CD4-positive, alpha-beta T cell treated with Interleukin-17A for 4 hours (primary cell): ENCODE results near the gene BARX2.

ENCODE experiments used
- DNase-seq: peaks from one replicate; pipeline ENCODE4 v3.0.0-alpha.2; 2020; ENCODE audit warnings: mixed read lengths

BARX2 gene

GRCh38 chr11:129404731-129405130, 29.1 kb downstream of the BARX2 start:
- DNase-seq: no peak

GRCh38 chr11:129408865-129409444, 33.3 kb downstream of the BARX2 start:
- DNase-seq: no peak

GRCh38 chr11:129410395-129410960, 34.8 kb downstream of the BARX2 start:
- DNase-seq: no peak

- DNase-seq: no peak
Measured at GRCh38 chr11:129412494-129412893, 36.8 kb downstream of the BARX2 start.

- no peak for DNase-seq
Measured at GRCh38 chr11:129414144-129414872, 38.7 kb downstream of the BARX2 start.

- DNase-seq: no peak
Measured at GRCh38 chr11:129416080-129416820, 40.6 kb downstream of the BARX2 start.

GRCh38 chr11:129417458-129417857, 41.8 kb downstream of the BARX2 start:
- DNase-seq: no peak

- DNase-seq: no peak
Measured at GRCh38 chr11:129418039-129418438, 42.4 kb downstream of the BARX2 start.

GRCh38 chr11:129419386-129419785, 43.7 kb downstream of the BARX2 start:
- DNase-seq: no peak

GRCh38 chr11:129423426-129423825, 47.8 kb downstream of the BARX2 start:
- DNase-seq: no peak

- no peak for DNase-seq
Measured at GRCh38 chr11:129425214-129425613, 49.6 kb downstream of the BARX2 start.

- no peak for DNase-seq
Measured at GRCh38 chr11:129426038-129426437, 50.4 kb downstream of the BARX2 start.

GRCh38 chr11:129426776-129427175, 51.1 kb downstream of the BARX2 start:
- no peak for DNase-seq

- no peak for DNase-seq
Measured at GRCh38 chr11:129427376-129427775, 51.7 kb downstream of the BARX2 start.

GRCh38 chr11:129427816-129428406, 52.3 kb downstream of the BARX2 start:
- DNase-seq: no peak

- DNase-seq: no peak
Measured at GRCh38 chr11:129428557-129428956, 52.9 kb downstream of the BARX2 start.

GRCh38 chr11:129434641-129435498, 59.2 kb downstream of the BARX2 start:
- DNase-seq: no peak

GRCh38 chr11:129435499-129436245, 60.0 kb downstream of the BARX2 start:
- no peak for DNase-seq

- no peak for DNase-seq
Measured at GRCh38 chr11:129436573-129436972, 60.9 kb downstream of the BARX2 start.

GRCh38 chr11:129440028-129440713, 64.5 kb downstream of the BARX2 start:
- DNase-seq: no peak

GRCh38 chr11:129442171-129442570, 66.5 kb downstream of the BARX2 start:
- DNase-seq: no peak
